22Rv1 (cell line): ENCODE measurements around the gene CCER1.

Source experiments
- CTCF ChIP-seq: fragments of 450-650 bp; IDR thresholded peaks from 2 replicates; pipeline ENCODE4 v1.5.1; 2017; ENCODE audit warnings: mild to moderate bottlenecking
- ZFX ChIP-seq: fragments of 450-650 bp; IDR thresholded peaks from 2 replicates; pipeline ENCODE4 v1.6.1; 2017; ENCODE audit warnings: antibody characterized with exemption, borderline replicate concordance

GRCh38 chr12:90984114-90984513 lies 29.1 kb upstream of the CCER1 start:
- no peak for TF ChIP-seq CTCF
- no peak for TF ChIP-seq ZFX
